ENCODE results near the gene NEMP2. TPM values are rescaled to one million over a fixed set of nuclear protein-coding genes. Genes with fewer than 3 reads are reported as not detected.

Gene NEMP2
- total and polyA plus RNA-seq, 2 of the 8 experiments (the other 6 are each of a cell fraction or from before 2014, with no cell fraction given), result 3.1 to 5.3 TPM

DNA sequence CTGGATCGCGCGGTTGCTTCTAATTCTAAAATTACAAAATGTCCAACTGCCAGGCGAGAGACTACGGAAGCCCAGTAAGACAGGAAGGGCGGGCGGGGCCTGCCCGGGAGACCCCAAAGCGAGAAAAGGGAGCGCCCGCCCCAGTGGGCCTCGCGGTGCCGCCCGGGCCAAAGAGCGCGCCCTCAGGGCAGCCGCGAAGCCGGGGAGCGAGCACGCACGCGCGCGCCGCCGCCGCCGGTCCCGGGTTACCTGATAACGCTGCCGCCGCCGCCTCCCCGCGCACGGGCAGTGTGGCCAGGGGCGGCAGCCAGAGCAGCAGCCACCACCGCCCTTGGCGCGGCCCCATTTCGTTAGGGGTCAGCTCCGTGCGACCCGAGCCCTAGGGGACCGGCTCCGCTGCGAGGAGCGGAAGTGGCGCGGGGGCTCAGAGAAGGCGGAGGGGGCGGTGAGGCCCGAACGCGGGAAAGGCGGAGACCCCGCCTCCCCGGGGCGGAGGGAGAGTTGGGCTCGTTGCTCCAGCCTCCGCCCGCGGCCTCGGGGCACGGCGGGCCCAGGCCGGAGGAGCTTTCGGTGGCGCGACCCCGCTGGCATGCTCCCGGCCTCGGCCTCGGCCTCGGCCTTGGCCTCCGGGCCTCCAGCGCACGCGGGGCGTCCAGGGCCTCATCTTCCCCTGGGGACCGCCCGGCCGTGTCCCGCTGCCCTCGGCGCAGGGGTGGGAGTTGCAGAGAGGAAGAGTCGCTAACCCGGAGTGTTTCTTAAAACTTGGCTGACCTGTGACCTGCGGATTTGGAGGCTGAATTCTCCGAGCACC is at the start of gene NEMP2 (continued):
- no peak for TF ChIP-seq SP2 (IDR thresholded peaks at IDR 0.05; ENCODE audit: low read length)
- TF ChIP-seq JUN (IDR thresholded peaks at IDR 0.05; ENCODE audit: low read depth, low read length), result no peak
- no peak for TF ChIP-seq RFX5 (IDR thresholded peaks at IDR 0.05; ENCODE audit: borderline replicate concordance, low read depth, low read length)
- no peak for TF ChIP-seq NANOG (IDR thresholded peaks at IDR 0.05; ENCODE audit: insufficient read depth, low read depth, low read length, poor library complexity, severe bottlenecking)
- TF ChIP-seq PHF8 (conservative IDR thresholded peaks at IDR 0.05; ENCODE audit: low read depth, low read length), result peak; percentile 88
- TF ChIP-seq, protein P1, sequence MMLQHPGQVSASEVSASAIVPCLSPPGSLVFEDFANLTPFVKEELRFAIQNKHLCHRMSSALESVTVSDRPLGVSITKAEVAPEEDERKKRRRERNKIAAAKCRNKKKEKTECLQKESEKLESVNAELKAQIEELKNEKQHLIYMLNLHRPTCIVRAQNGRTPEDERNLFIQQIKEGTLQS (IDR thresholded peaks at IDR 0.05; ENCODE audit: insufficient read depth, low read depth, low read length), result no peak
- TF ChIP-seq SAP30 (IDR thresholded peaks at IDR 0.05; ENCODE audit: insufficient read depth, insufficient replicate concordance, low read length), result no peak
- TF ChIP-seq CEBPB (IDR thresholded peaks at IDR 0.05; ENCODE audit: low read depth, low read length), result no peak
- TF ChIP-seq SUZ12 (IDR thresholded peaks at IDR 0.05; ENCODE audit: low read length), result no peak
- no peak for TF ChIP-seq RXRA (IDR thresholded peaks at IDR 0.05; ENCODE audit: insufficient read depth, low read depth, low read length)
- TF ChIP-seq NRF1 (IDR thresholded peaks at IDR 0.05; ENCODE audit: low read depth, low read length), result no peak
- peak; percentile 90 for TF ChIP-seq POLR2AphosphoS5 (IDR thresholded peaks at IDR 0.05; ENCODE audit: low read depth, low read length)
- peak; percentile 37 for TF ChIP-seq EZH2 (IDR thresholded peaks at IDR 0.05; ENCODE audit: low read depth, low read length, severe bottlenecking)
- TF ChIP-seq RNF2 (IDR thresholded peaks at IDR 0.05; ENCODE audit: borderline replicate concordance, low read depth, low read length, missing control alignments, poor library complexity, severe bottlenecking), result no peak
- TF ChIP-seq, protein P2, sequence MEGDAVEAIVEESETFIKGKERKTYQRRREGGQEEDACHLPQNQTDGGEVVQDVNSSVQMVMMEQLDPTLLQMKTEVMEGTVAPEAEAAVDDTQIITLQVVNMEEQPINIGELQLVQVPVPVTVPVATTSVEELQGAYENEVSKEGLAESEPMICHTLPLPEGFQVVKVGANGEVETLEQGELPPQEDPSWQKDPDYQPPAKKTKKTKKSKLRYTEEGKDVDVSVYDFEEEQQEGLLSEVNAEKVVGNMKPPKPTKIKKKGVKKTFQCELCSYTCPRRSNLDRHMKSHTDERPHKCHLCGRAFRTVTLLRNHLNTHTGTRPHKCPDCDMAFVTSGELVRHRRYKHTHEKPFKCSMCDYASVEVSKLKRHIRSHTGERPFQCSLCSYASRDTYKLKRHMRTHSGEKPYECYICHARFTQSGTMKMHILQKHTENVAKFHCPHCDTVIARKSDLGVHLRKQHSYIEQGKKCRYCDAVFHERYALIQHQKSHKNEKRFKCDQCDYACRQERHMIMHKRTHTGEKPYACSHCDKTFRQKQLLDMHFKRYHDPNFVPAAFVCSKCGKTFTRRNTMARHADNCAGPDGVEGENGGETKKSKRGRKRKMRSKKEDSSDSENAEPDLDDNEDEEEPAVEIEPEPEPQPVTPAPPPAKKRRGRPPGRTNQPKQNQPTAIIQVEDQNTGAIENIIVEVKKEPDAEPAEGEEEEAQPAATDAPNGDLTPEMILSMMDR (IDR thresholded peaks at IDR 0.05; ENCODE audit: control extremely low read depth in 1 of 3, insufficient read depth in 1 of 3, low read depth in 1 of 3, low read length in 3 of 3), result no peak
- TF ChIP-seq BRCA1 (IDR thresholded peaks at IDR 0.05; ENCODE audit: low read depth, low read length), result no peak
- TF ChIP-seq CTBP2 (IDR thresholded peaks at IDR 0.05; ENCODE audit: borderline replicate concordance, insufficient read depth, insufficient read length, low read length), result peak; percentile 7
- TF ChIP-seq CBX8 (IDR thresholded peaks at IDR 0.05; ENCODE audit: borderline replicate concordance, low read depth, low read length), result no peak
- no peak for TF ChIP-seq POU5F1 (IDR thresholded peaks at IDR 0.05; ENCODE audit: low read depth, low read length)
- no peak for TF ChIP-seq BACH1 (IDR thresholded peaks at IDR 0.05; ENCODE audit: low read length)
- TF ChIP-seq POLR2A (IDR thresholded peaks at IDR 0.05; ENCODE audit: control extremely low read depth in 1 of 2, low read depth in 2 of 2, low read length in 2 of 2), result peak; percentile 77 to 95

Measured in H1 (cell line).